Measurements from ENCODE around the gene RABL3. TPM values are rescaled to one million over a fixed set of nuclear protein-coding genes. Genes with fewer than 3 reads are reported as not detected.
A peak's percentile ranks its signal among the peaks of the same experiment; 100 is the strongest.
"Not testable (repeated sequence)": the region's sequence is repeated elsewhere in the genome, so short reads cannot be mapped to it uniquely, and the experiment has no call there.

Gene RABL3
- total and polyA plus RNA-seq, 10 donors, result 4.3 to 24.0 (median 15.9) TPM

DNA sequence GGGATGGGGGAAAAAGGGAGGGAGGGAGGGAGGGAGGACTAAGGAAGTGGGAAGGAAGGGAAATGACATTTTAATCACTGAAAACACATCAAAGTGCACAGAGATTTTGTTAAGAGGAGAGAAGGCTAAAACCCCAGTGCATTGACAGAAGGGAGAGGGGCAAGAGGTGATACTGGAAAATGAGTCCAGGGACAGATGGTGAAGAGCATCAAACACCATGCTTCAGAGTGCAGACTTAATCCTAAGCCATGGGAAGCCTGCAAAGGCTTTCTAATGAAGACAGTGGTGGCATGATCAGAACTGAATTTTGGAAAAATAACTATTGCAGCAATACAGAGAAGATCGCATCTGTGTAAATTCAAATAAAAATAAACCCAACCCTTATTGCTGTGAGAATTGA, 102.1 kb downstream of the RABL3 start:
- intact Hi-C loops (cut with DNase I; ENCODE audit: low total_unique reads), result no loop called here
- DNase-seq, result no peak
- TF ChIP-seq POLR2A (IDR thresholded peaks at IDR 0.05) (no peak), POLR2AphosphoS5 (IDR thresholded peaks at IDR 0.05) (no peak)
- TF ChIP-seq, protein P1, sequence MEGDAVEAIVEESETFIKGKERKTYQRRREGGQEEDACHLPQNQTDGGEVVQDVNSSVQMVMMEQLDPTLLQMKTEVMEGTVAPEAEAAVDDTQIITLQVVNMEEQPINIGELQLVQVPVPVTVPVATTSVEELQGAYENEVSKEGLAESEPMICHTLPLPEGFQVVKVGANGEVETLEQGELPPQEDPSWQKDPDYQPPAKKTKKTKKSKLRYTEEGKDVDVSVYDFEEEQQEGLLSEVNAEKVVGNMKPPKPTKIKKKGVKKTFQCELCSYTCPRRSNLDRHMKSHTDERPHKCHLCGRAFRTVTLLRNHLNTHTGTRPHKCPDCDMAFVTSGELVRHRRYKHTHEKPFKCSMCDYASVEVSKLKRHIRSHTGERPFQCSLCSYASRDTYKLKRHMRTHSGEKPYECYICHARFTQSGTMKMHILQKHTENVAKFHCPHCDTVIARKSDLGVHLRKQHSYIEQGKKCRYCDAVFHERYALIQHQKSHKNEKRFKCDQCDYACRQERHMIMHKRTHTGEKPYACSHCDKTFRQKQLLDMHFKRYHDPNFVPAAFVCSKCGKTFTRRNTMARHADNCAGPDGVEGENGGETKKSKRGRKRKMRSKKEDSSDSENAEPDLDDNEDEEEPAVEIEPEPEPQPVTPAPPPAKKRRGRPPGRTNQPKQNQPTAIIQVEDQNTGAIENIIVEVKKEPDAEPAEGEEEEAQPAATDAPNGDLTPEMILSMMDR (IDR thresholded peaks at IDR 0.05 in 8 of 11, conservative IDR thresholded peaks at IDR 0.05 in 3 of 11), result no peak
- Histone ChIP-seq H3K27me3 (replicated peaks in 1 of 7) (no peaks in the 10 kb centered on the region), H3K27ac (peak overlapping the region in 2 of 8 donors; percentile 20 to 42), H3K9me3 (no peaks in the 10 kb centered on the region), H3K4me3 (no peak overlapping the region), H3K36me3 (no peaks in the 10 kb centered on the region), H3K4me1 (no peaks in the 10 kb centered on the region)
- WGBS, 5 donors, result 88 to 100% (median 94%) methylated on average over 1 of the region's 1 CpG

DNA sequence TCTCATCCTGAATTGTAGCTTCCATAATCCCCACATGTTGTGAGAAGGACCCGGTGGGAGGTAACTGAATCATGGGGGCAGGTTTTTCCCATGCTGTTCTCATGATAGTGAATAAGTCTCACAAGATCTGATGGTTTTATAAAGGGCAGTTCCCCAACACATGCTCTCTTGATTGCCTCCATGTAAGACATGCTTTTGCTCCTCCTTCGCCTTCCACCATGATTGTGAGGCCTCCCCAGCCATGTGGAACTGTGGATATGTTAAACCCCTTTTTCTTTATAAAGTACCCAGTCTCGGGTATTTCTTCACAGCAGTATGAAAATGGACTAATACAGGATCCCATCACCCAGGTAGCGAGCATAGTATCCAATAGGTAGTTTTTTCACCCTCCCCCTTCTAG, 103.5 kb downstream of the RABL3 start:
- H3K4me3 ChIP-seq; intact Hi-C loops (cut with DNase I; ENCODE audit: low total_unique reads); H3K27ac ChIP-seq; H3K36me3 ChIP-seq; H3K27me3 ChIP-seq (replicated peaks in 1 of 7); H3K9me3 ChIP-seq; H3K4me1 ChIP-seq; DNase-seq: not testable (repeated sequence)
- 90 to 96% (median 91%) methylated on average over 4 of the region's 4 CpGs for whole genome bisulfite sequencing, 5 donors

DNA sequence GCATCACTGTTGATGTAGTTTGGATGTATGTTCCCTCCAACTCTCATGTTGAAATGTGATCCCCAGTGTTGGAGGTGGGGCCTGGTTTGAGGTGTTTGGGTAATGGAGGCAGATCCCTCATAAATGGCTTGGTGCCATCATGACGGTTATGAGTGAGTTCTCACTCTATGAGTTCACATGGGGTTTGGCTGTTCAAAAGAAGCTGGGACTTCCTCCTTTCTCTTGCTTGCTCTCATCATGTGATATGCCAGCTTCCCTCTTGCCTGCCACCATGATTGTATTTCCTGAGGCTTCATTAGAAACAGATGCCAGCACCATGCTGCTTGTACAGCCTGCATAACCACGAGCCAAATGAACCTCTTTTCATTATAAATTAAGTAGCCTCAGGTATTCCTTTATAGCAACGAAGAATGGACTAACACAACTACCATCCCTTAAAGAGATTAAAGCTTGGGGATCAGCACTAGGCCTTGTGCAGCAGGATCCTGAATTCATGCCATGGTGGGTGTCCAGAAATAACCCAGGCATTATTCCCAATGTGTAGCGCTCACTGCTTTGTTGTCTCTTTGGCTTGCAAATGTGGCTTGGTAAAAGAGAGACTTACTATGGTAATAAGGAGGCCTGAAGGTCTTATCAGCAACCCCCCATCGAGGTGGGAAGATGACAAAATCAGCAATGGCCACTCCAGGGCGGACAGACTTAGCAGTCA, 104.3 kb downstream of the RABL3 start:
- no peaks in the 10 kb centered on the region for H3K4me1 ChIP-seq
- intact Hi-C loops (cut with DNase I; ENCODE audit: low total_unique reads), result no loop called here
- WGBS, 5 donors, result 77 to 86% (median 79%) methylated on average over 6 of the region's 6 CpGs

DNA sequence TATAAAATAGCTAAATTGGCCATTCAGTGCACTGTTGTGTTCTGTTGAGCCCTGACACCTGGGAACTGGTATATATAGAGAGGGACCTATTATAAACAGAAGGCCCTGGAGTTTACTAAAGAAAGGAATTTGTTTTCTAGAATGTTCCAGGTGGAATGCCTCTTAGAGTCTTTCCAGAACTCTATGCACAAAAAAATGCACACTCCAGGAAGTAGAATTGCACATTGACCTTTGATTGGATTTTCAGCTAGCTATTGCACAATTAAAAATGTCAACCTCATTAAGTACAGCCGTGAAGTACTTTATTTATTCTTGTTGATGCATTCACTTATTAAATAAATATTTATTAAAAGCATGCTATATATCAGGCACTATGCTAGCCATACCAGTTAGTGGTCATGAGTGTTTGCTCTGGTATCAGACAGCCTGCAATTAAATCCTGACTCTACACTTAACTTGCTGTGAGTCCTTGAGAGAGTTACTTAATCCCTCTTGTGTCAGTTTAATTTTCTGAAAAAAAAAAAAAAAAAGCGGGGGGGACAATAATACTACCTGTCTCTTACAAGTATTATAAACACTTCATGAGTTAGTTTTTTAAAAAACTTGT, 105.4 kb downstream of the RABL3 start:
- WGBS, 5 donors, result 69 to 97% (median 82%) methylated on average over 2 of the region's 2 CpGs
- Histone ChIP-seq H3K4me3 (no peak overlapping the region), H3K36me3 (no peaks in the 10 kb centered on the region), H3K9me3 (no peaks in the 10 kb centered on the region), H3K27ac (no peak overlapping the region), H3K4me1 (no peaks in the 10 kb centered on the region), H3K27me3 (replicated peaks in 1 of 7) (no peaks in the 10 kb centered on the region)
- intact Hi-C loops (cut with DNase I; ENCODE audit: low total_unique reads), result no loop called here
- DNase-seq, result no peak
- TF ChIP-seq POLR2AphosphoS5 (IDR thresholded peaks at IDR 0.05), result no peak
- no peak for TF ChIP-seq POLR2A (IDR thresholded peaks at IDR 0.05)
- TF ChIP-seq, protein P1 (IDR thresholded peaks at IDR 0.05 in 8 of 11, conservative IDR thresholded peaks at IDR 0.05 in 3 of 11), result no peak

More for the DNA sequence above, 104.3 kb downstream of the RABL3 start:
- Histone ChIP-seq H3K27me3 (replicated peaks in 1 of 7) (no peaks in the 10 kb centered on the region), H3K27ac (no peak overlapping the region), H3K36me3 (no peaks in the 10 kb centered on the region), H3K9me3 (no peaks in the 10 kb centered on the region), H3K4me3 (no peak overlapping the region)
- TF ChIP-seq, protein P1 (IDR thresholded peaks at IDR 0.05 in 8 of 11, conservative IDR thresholded peaks at IDR 0.05 in 3 of 11), result no peak
- TF ChIP-seq POLR2A (IDR thresholded peaks at IDR 0.05), result no peak
- TF ChIP-seq POLR2AphosphoS5 (IDR thresholded peaks at IDR 0.05), result no peak
- DNase-seq, result no peak

Small RNA genes lying within 50 kb of the gene (small RNA-seq; reads per million reads assigned to genes)
- gene MTCO1P29 (0 reads per million in 4 donors), gene MTCO2P29 (0 reads per million in 4 donors)

Other genes starting within 250 kb of the RABL3 start
- gene NDUFB4, start 146.2 kb downstream of the RABL3 start, total RNA-seq, result 10 to 100 TPM; 65.9 to 97.8 (median 75.2) TPM
- 100 to 1,000 TPM; 119 to 158 (median 141) TPM for gene NDUFB4, start 146.2 kb downstream of the RABL3 start, polyA plus RNA-seq
- 1 to 10 TPM in 2 of 7 donors, under 1 TPM in 4, not detected in 1; 0.17 to 2.8 (median 0.89) TPM for gene HGD, start 60.3 kb downstream of the RABL3 start, total RNA-seq
- 1 to 10 TPM in 1 of 3 donors, under 1 TPM in 2; 0.45 to 2.6 (median 0.55) TPM for gene HGD, start 60.3 kb downstream of the RABL3 start, polyA plus RNA-seq
- gene GTF2E1, start 228 bp upstream of the RABL3 start, total RNA-seq, result 10 to 100 TPM; 18.7 to 28.3 (median 21.3) TPM
- gene GTF2E1, start 228 bp upstream of the RABL3 start, polyA plus RNA-seq, result 1 to 10 TPM; 5.2 to 9.0 (median 6.7) TPM
- gene STXBP5L, start 165.7 kb upstream of the RABL3 start, total RNA-seq, result under 1 TPM in 2 of 7 donors, not detected in 5; 0.32 to 0.34 TPM
- not detected for gene STXBP5L, start 165.7 kb upstream of the RABL3 start, polyA plus RNA-seq